NT2/D1 (cell line): ENCODE data around the gene RIPOR3.

ENCODE experiments used
- DNase-seq: peaks from one replicate; pipeline ENCODE4 v3.0.0-alpha.2; 2011; ENCODE audit warnings: low read depth, low spot score
- H3K27me3 ChIP-seq: 2 replicates; pipeline ENCODE4 v1.6.0; 2011; ENCODE audit warnings: mild to moderate bottlenecking; ENCODE audit not compliant: insufficient read length, insufficient read depth
- H3K36me3 ChIP-seq: 2 replicates; pipeline ENCODE4 v1.6.1; 2011; ENCODE audit warnings: mild to moderate bottlenecking, low read length, mixed read lengths; ENCODE audit not compliant: insufficient read depth, insufficient read length
- H3K4me1 ChIP-seq: 2 replicates; pipeline ENCODE4 v1.5.1; 2011; ENCODE audit not compliant: insufficient read depth, insufficient read length
- H3K4me3 ChIP-seq: 2 replicates; pipeline ENCODE4 v1.5.1; 2011; ENCODE audit warnings: low read depth; ENCODE audit not compliant: insufficient read length
- H3K9ac ChIP-seq: 2 replicates; pipeline ENCODE4 v1.6.0; 2011; ENCODE audit warnings: low read depth; ENCODE audit not compliant: insufficient read length
- H3K9me3 ChIP-seq: 2 replicates; pipeline ENCODE4 v1.5.1; 2011; ENCODE audit warnings: mild to moderate bottlenecking, low read length; ENCODE audit not compliant: insufficient read depth
- SUZ12 ChIP-seq: IDR thresholded peaks from 2 replicates; pipeline ENCODE4 v1.6.1; 2011; ENCODE audit not compliant: insufficient read length, insufficient read depth; ENCODE audit errors: extremely low read depth
- YY1 ChIP-seq: IDR thresholded peaks from 2 replicates; pipeline ENCODE4 v1.6.1; 2011; ENCODE audit not compliant: insufficient read length, insufficient read depth
- ZNF274 ChIP-seq: IDR thresholded peaks from 2 replicates; pipeline ENCODE4 v1.6.1; 2011; ENCODE audit warnings: mild to moderate bottlenecking, low read depth, low read length

The RIPOR3 gene, protein sequence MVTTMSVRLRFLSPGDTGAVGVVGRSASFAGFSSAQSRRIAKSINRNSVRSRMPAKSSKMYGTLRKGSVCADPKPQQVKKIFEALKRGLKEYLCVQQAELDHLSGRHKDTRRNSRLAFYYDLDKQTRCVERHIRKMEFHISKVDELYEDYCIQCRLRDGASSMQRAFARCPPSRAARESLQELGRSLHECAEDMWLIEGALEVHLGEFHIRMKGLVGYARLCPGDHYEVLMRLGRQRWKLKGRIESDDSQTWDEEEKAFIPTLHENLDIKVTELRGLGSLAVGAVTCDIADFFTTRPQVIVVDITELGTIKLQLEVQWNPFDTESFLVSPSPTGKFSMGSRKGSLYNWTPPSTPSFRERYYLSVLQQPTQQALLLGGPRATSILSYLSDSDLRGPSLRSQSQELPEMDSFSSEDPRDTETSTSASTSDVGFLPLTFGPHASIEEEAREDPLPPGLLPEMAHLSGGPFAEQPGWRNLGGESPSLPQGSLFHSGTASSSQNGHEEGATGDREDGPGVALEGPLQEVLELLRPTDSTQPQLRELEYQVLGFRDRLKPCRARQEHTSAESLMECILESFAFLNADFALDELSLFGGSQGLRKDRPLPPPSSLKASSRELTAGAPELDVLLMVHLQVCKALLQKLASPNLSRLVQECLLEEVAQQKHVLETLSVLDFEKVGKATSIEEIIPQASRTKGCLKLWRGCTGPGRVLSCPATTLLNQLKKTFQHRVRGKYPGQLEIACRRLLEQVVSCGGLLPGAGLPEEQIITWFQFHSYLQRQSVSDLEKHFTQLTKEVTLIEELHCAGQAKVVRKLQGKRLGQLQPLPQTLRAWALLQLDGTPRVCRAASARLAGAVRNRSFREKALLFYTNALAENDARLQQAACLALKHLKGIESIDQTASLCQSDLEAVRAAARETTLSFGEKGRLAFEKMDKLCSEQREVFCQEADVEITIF

DNA sequence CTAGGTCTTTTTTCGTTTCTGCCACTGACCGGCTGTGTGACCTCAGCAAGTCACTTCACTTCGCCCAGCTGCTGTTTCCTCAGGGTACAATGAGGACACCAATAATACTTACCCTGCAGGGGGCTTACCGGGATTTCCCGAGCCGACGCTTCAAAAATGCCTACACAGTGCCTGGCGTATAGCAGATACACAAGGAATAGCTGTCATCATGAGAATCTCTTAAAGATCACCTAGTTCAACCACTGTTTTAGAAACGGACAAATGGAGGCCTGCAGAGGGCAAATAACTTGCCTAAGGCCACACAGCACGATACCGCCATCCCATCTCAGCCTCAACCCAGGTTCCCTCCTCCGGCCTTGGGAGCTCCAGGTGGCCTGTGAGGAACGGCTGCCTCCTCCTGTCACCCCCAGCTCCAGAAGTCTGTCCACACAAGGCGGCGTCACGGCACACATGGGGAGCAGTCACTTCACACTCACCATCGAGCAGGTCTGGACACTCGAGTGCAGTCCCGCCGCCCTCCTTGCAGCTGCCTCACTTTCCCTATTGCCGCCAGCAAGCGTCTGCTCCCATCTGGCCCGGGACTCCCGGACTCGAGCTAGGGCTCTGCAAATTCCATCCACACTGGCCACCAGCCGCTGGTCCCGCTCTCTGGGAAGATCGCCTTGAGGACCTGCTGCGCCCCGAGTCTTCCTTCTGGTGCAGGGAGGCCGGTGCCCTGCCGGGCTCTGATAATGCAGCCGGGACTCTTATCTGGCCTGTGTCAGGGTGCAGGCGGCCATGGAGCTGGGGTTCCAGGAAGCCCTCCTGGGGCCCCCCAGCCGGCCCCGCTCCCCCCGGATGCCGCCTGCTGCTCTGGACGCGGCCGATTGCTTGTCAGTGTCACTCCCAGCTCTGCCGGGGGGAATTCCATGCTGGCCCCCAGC, at the start of gene RIPOR3:
Gene RIPOR3 (minus strand): TSS at position 893 of the 923 bp plus-strand sequence. CDS start 414 bp downstream, at position 479.
- H3K4me3 ChIP-seq = peak within 1 kb of the TSS; percentile 52
- H3K9me3 ChIP-seq = no peaks in the 10 kb centered on the region
- peaks cover 9% of the 10 kb centered on the region for H3K4me1 ChIP-seq
- no peaks in the 10 kb centered on the region for H3K36me3 ChIP-seq
- peak within 1 kb of the TSS; percentile 86 for H3K9ac ChIP-seq
- no peaks in the 10 kb centered on the region for H3K27me3 ChIP-seq
- no peak for DNase-seq
- TF ChIP-seq SUZ12 = no peak
- TF ChIP-seq ZNF274 = no peak
- TF ChIP-seq YY1 = no peak

DNA sequence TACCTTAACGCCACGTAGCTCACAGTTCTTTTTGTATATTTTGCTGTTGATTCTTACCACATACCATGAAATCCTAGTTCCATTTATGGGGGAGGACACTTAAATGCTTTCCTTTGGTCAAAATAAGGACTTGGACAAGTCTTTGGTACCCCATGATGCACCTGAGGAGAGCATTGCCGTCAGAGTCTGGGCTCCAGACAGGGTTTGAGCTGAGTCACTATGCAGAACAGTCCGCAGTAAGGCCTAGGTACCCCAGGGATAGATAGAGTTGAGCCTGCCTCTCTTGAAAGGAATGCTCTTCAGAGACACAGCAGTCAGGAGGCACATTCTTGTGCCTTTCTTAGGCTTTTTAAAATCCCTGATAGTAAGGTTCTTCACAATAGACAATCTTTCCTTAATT, 46.0 kb upstream of the RIPOR3 start:
- TF ChIP-seq SUZ12 (no peak), ZNF274 (no peak), YY1 (no peak)
- Histone ChIP-seq H3K9me3 (no peaks in the 10 kb centered on the region), H3K4me3 (no peak overlapping the region), H3K9ac (peak overlapping the region; percentile 21), H3K36me3 (peaks cover 39% of the 10 kb centered on the region), H3K27me3 (no peaks in the 10 kb centered on the region), H3K4me1 (peaks cover 8% of the 10 kb centered on the region)
- DNase-seq = no peak

DNA sequence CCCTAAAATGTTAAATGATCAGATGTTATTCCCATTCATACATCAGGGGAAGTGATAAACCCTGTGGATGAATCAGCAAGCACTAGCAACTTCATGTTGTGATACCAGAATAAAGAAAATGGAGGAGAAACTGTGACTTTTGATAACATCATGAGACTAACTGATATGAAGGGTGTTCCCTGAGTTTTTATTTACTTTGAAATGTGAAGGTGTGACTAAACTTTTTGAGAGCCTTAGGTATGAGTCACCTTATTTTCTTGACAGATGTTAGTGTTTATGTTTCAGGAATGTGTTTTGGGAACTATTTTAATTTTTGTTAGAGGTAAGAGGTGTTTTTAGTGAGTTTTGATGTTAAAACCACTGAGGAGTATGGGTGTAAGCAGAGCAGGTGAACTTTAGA, 44.5 kb upstream of the RIPOR3 start:
- H3K4me3 ChIP-seq = no peak overlapping the region
- peaks cover 8% of the 10 kb centered on the region for H3K4me1 ChIP-seq
- no peaks in the 10 kb centered on the region for H3K9me3 ChIP-seq
- peaks cover 39% of the 10 kb centered on the region for H3K36me3 ChIP-seq
- TF ChIP-seq ZNF274 = no peak
- no peak for TF ChIP-seq YY1
- TF ChIP-seq SUZ12 = no peak
- H3K9ac ChIP-seq = no peak overlapping the region
- DNase-seq = no peak
- no peaks in the 10 kb centered on the region for H3K27me3 ChIP-seq

DNA sequence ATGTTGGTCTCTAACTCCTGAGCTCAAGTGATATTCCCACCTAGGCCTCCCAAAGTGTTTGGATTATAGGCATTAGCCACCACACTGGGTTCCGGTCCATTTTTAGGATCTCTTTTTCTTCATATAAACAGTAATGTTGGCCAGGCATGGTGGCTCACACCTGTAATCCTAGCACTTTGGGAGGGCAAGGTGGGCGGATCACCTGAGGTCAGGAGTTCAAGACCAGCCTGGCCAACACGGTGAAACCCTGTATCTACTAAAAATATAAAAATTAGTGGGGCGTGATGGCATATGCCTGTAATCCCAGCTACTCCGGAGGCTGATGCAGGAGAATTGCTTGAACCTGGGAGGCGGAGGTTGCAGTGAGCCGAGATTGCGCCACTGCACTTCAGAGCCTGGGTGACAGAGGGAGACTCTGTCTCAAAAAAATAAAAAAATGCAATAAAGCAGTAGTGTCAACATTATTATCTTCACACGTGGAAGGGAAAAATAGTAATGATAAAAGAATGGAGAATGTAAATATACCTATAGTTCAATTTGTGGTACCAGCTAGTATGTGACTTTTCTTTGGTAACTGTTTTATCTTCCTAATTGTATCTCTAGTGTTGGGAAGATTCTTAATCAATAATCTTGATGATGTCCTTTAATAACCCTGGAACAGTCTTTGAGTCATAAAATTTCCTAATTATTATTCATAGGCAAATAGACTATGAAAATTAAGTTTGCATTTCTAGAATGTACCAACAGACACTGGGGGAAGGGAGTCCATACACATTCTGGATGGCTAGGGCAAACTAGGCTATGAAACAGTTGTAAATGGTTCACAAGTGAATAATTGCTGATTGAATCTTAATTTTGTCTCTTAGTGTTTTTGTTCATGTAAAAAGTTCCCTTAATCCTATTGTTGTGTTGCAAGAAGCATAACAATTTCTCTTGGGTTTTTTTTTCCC, 43.7 kb upstream of the RIPOR3 start:
- H3K36me3 ChIP-seq = peaks cover 35% of the 10 kb centered on the region
- no peak overlapping the region for H3K4me3 ChIP-seq
- H3K9me3 ChIP-seq = no peaks in the 10 kb centered on the region
- TF ChIP-seq SUZ12 = no peak
- TF ChIP-seq YY1 = no peak
- TF ChIP-seq ZNF274 = no peak
- no peak overlapping the region for H3K9ac ChIP-seq
- no peaks in the 10 kb centered on the region for H3K27me3 ChIP-seq
- H3K4me1 ChIP-seq = peaks cover 8% of the 10 kb centered on the region
- no peak for DNase-seq

DNA sequence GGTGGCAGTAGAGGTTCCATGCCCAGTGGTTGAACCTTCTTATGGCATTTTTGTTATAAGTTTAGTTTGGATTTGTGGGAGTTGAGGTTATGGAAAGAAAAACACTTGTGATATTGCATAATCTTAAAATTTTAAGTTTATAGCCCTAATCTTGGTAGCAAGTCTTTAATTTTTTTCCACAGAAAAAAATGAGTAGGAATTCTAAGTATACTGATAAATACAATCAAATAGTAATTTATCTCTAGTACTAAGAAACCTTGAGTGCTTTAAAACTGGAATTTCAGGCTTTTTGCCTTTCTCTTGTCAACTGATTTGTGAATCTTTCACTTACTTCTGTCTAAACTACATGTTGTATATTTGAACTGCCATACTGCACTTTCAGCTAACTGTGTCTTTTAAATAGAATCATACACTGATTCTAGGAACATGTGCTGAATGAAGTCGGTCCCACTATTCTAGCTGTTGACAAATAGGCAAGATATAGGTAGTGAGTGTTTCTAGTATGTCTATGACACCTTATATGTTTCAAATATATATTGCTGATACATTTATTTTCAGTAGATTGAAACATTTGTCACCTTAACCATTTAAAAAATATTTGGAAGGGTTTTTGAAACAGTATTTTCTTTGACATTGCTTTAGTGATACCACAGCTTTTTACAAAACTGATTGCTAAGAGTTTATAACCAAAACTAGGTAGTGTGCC, 42.5 kb upstream of the RIPOR3 start:
- TF ChIP-seq ZNF274 (no peak), YY1 (no peak), SUZ12 (no peak)
- peaks cover 32% of the 10 kb centered on the region for H3K36me3 ChIP-seq
- no peaks in the 10 kb centered on the region for H3K9me3 ChIP-seq
- H3K4me3 ChIP-seq = peak overlapping the region; percentile 12
- H3K27me3 ChIP-seq = no peaks in the 10 kb centered on the region
- no peak for DNase-seq
- peak overlapping the region; percentile 71 for H3K9ac ChIP-seq
- peaks cover 16% of the 10 kb centered on the region for H3K4me1 ChIP-seq
